IMR-90 (cell line): ENCODE results near the gene NDEL1. TPM values are rescaled to one million over a fixed set of nuclear protein-coding genes. Genes with fewer than 3 reads are reported as not detected.

Source experiments
- ATAC-seq: fragments of 200-7000 bp; cut with Tn5 transposase; 2 replicates; pipeline ENCODE4 v1.9.1; 2020; ENCODE audit warnings: low read depth, mild to moderate bottlenecking, moderate library complexity
- BruUV-seq: library from RNA; stranded (reverse); fragments of 400-500 nt; replicated peaks from 2 replicates; lab custom pipeline; 2021; lab: Mats Ljungman, UMichigan
- CTCF ChIA-PET: fragments of 300-600 bp; formaldehyde crosslinking; extraction: SDS; loops from one replicate; lab custom pipeline; 2021; ENCODE audit warnings: antibody characterized with exemption; lab: Yijun Ruan, JAX
- POLR2A ChIA-PET: fragments of 300-600 bp; sonication (Branson Sonifier 250); formaldehyde crosslinking; loops from one replicate; lab custom pipeline; 2022; ENCODE audit warnings: antibody characterized with exemption; ENCODE audit not compliant: unreplicated experiment; lab: Charles Lee
- DNase-seq: peaks from one replicate; pipeline ENCODE4 v3.0.0; 2013
- H2AFZ ChIP-seq: replicated peaks from 2 replicates; pipeline ENCODE3; 2013; ENCODE audit warnings: low read length, mild to moderate bottlenecking; ENCODE audit not compliant: poor library complexity
- H2AK5ac ChIP-seq: 2 replicates; pipeline ENCODE4 v1.6.1; 2013; ENCODE audit warnings: low read depth, low read length, inconsistent platforms
- H2AK9ac ChIP-seq: replicated peaks from 2 replicates; pipeline ENCODE3; 2013; ENCODE audit warnings: mild to moderate bottlenecking, low read depth, low read length, moderate library complexity; ENCODE audit not compliant: poor library complexity
- H2BK120ac ChIP-seq: 2 replicates; pipeline ENCODE4 v1.6.1; 2013; ENCODE audit warnings: low read depth, low read length, inconsistent platforms
- H2BK15ac ChIP-seq: 3 replicates; pipeline ENCODE4 v1.6.1; 2013; ENCODE audit warnings: low read depth, low read length, inconsistent platforms
- H2BK20ac ChIP-seq: 2 replicates; pipeline ENCODE4 v1.6.1; 2013; ENCODE audit warnings: low read depth, mild to moderate bottlenecking, inconsistent platforms, low read length, moderate library complexity
- H2BK5ac ChIP-seq: 2 replicates; pipeline ENCODE4 v1.6.1; 2013; ENCODE audit warnings: mild to moderate bottlenecking, low read depth, low read length, inconsistent platforms; ENCODE audit not compliant: poor library complexity, severe bottlenecking
- H3K14ac ChIP-seq: replicated peaks from 2 replicates; pipeline ENCODE4 v1.6.1; 2013; ENCODE audit warnings: low read depth, low read length, inconsistent platforms
- H3K18ac ChIP-seq: 2 replicates; pipeline ENCODE4 v1.6.1; 2013; ENCODE audit warnings: low read depth, low read length, control low read depth
- H3K23ac ChIP-seq: 2 replicates; pipeline ENCODE4 v1.6.1; 2013; ENCODE audit warnings: low read depth, low read length, inconsistent platforms
- H3K27ac ChIP-seq: 2 replicates; pipeline ENCODE4 v1.5.1; 2013; ENCODE audit warnings: mild to moderate bottlenecking, control low read depth, low read length; ENCODE audit not compliant: insufficient read depth
- H3K27me3 ChIP-seq: 2 replicates; pipeline ENCODE4 v1.6.1; 2013; ENCODE audit warnings: low read length; ENCODE audit not compliant: control insufficient read depth, insufficient read depth
- H3K36me3 ChIP-seq: 2 replicates; pipeline ENCODE4 v1.6.1; 2013; ENCODE audit warnings: low read length, mixed read lengths; ENCODE audit not compliant: control insufficient read depth, insufficient read depth
- H3K4ac ChIP-seq: 2 replicates; pipeline ENCODE4 v1.6.1; 2013; ENCODE audit warnings: low read depth, low read length, inconsistent platforms
- H3K4me1 ChIP-seq: 2 replicates; pipeline ENCODE4 v1.6.1; 2013; ENCODE audit warnings: low read length, mixed read lengths; ENCODE audit not compliant: control insufficient read depth, insufficient read depth
- H3K4me2 ChIP-seq: 2 replicates; pipeline ENCODE4 v1.6.1; 2013; ENCODE audit warnings: low read depth, mild to moderate bottlenecking, control low read depth, low read length, moderate library complexity
- H3K4me3 ChIP-seq: 2 replicates; pipeline ENCODE4 v1.5.1; 2013; ENCODE audit warnings: low read depth, mild to moderate bottlenecking, control low read depth, low read length, moderate library complexity; ENCODE audit not compliant: insufficient read depth
- H3K56ac ChIP-seq: 2 replicates; pipeline ENCODE4 v1.6.1; 2013; ENCODE audit warnings: low read length, inconsistent platforms; ENCODE audit not compliant: insufficient read depth; ENCODE audit errors: extremely low read depth
- H3K79me1 ChIP-seq, 2 experiments: 2 replicates each; pipeline ENCODE4 v1.6.1; 2013; ENCODE audit warnings: low read length in 2 of 2, inconsistent platforms in 1 of 2, low read depth in 1 of 2
- H3K9ac ChIP-seq: 2 replicates; pipeline ENCODE4 v1.6.1; 2013; ENCODE audit warnings: low read depth, low read length, control low read depth
- H3K9me1 ChIP-seq: 2 replicates; pipeline ENCODE4 v1.6.1; 2013; ENCODE audit warnings: low read length, inconsistent platforms; ENCODE audit not compliant: insufficient read depth
- H3K9me3 ChIP-seq: 2 replicates; pipeline ENCODE4 v1.6.1; 2013; ENCODE audit warnings: low read length; ENCODE audit not compliant: control insufficient read depth, insufficient read depth
- H4K20me1 ChIP-seq: 2 replicates; pipeline ENCODE4 v1.6.1; 2013; ENCODE audit warnings: low read length, inconsistent platforms; ENCODE audit not compliant: insufficient read depth
- H4K5ac ChIP-seq: 2 replicates; pipeline ENCODE4 v1.6.1; 2013; ENCODE audit warnings: mild to moderate bottlenecking, low read depth, low read length, control low read depth
- H4K8ac ChIP-seq, 2 experiments: 2 replicates each; pipeline ENCODE4 v1.6.1; 2013; ENCODE audit warnings: low read depth in 2 of 2, low read length in 2 of 2, control low read depth in 1 of 2, inconsistent platforms in 1 of 2
- H4K91ac ChIP-seq: 2 replicates; pipeline ENCODE4 v1.6.1; 2013; ENCODE audit warnings: low read depth, low read length, inconsistent platforms; ENCODE audit not compliant: insufficient read depth
- BHLHE40 ChIP-seq: fragments of 150-350 bp; IDR thresholded peaks from 2 replicates; pipeline ENCODE4 v1.6.1; 2016; ENCODE audit warnings: mild to moderate bottlenecking, low read depth, low read length
- CEBPB ChIP-seq: IDR thresholded peaks from 2 replicates; pipeline ENCODE4 v1.6.1; 2012; ENCODE audit warnings: low read depth, low read length, improper control_type of control experiment
- CHD1 ChIP-seq: IDR thresholded peaks from 2 replicates; pipeline ENCODE4 v1.6.1; 2012; ENCODE audit warnings: low read depth, low read length, improper control_type of control experiment
- FOS ChIP-seq: fragments of 150-350 bp; IDR thresholded peaks from 2 replicates; pipeline ENCODE4 v1.6.1; 2016; ENCODE audit warnings: low read depth, low read length
- MAFK ChIP-seq: IDR thresholded peaks from 2 replicates; pipeline ENCODE4 v1.6.1; 2012; ENCODE audit warnings: low read depth, low read length, improper control_type of control experiment
- MAZ ChIP-seq: IDR thresholded peaks from 2 replicates; pipeline ENCODE4 v1.6.1; 2012; ENCODE audit warnings: low read depth, mild to moderate bottlenecking, low read length, improper control_type of control experiment, moderate library complexity, borderline replicate concordance
- MXI1 ChIP-seq: IDR thresholded peaks from 2 replicates; pipeline ENCODE4 v1.6.1; 2012; ENCODE audit warnings: low read depth, mild to moderate bottlenecking, low read length, moderate library complexity, borderline replicate concordance
- NFE2L2 ChIP-seq: fragments of 150-350 bp; IDR thresholded peaks from 2 replicates; pipeline ENCODE4 v1.6.1; 2016; ENCODE audit warnings: low read depth, mild to moderate bottlenecking, low read length
- POLR2A ChIP-seq: IDR thresholded peaks from 2 replicates; pipeline ENCODE4 v1.6.1; 2012; ENCODE audit warnings: mild to moderate bottlenecking, low read depth, low read length
- RAD21 ChIP-seq: IDR thresholded peaks from 2 replicates; pipeline ENCODE4 v1.6.1; 2012; ENCODE audit warnings: low read length, improper control_type of control experiment
- RCOR1 ChIP-seq: IDR thresholded peaks from 2 replicates; pipeline ENCODE4 v1.6.1; 2012; ENCODE audit warnings: mild to moderate bottlenecking, low read length, improper control_type of control experiment; ENCODE audit not compliant: insufficient replicate concordance
- RFX5 ChIP-seq: IDR thresholded peaks from 2 replicates; pipeline ENCODE4 v1.8.0; 2012; ENCODE audit warnings: low read depth, mild to moderate bottlenecking, low read length, moderate library complexity
- SMC3 ChIP-seq: fragments of 150-350 bp; IDR thresholded peaks from 2 replicates; pipeline ENCODE4 v1.6.1; 2016; ENCODE audit warnings: low read depth, mild to moderate bottlenecking, antibody characterized with exemption, low read length, moderate library complexity
- USF2 ChIP-seq: fragments of 150-350 bp; IDR thresholded peaks from 2 replicates; pipeline ENCODE4 v1.6.1; 2017; ENCODE audit warnings: mild to moderate bottlenecking, antibody characterized with exemption, low read length, low read depth
- WGBS, 2 experiments: methylation state at CpG; one replicate each; pipeline versions ENCODE4 v1.1.5 to v1.1.7; 2013; ENCODE audit warnings: missing lambda C conversion rate in 2 of 2; ENCODE audit not compliant: insufficient read length in 1 of 2; ENCODE audit errors: extremely low coverage in 2 of 2; 5-methylcytosine and 5-hydroxymethylcytosine counted together
- dilution Hi-C: fragments of 300-500 bp; cut with HindIII; formaldehyde crosslinking; loops from one replicate; pipeline ENCODE4 v1.14.3; 2018; ENCODE audit warnings: low sequenced_read_pairs; ENCODE audit not compliant: unreplicated experiment
- in situ Hi-C: fragments of 300-500 bp; cut with MboI; formaldehyde crosslinking; loops from 3 replicates; pipeline ENCODE4 v1.14.3; 2019; ENCODE audit warnings: low sequenced_read_pairs, inconsistent platforms, mixed read lengths
- intact Hi-C: fragments of 100-400 bp; cut with micrococcal nuclease; formaldehyde crosslinking; loops from 2 replicates; pipeline ENCODE4 v1.10.0; 2022
- polyA plus RNA-seq, 3 experiments: library from polyadenylated mRNA; depleted of rRNA; stranded (reverse); fragments of >200 nt; gene quantifications; 2 replicates each; pipeline ENCODE4 v1.2.3, GENCODE V29; 2012; ENCODE audit warnings: low replicate concordance in 1 of 3
- total RNA-seq: library from RNA; depleted of rRNA; stranded (reverse); fragments of >200 nt; gene quantifications from 2 replicates; pipeline ENCODE4 v1.2.3, GENCODE V29; 2012
- TF ChIP-seq, protein P1 (sequence below): conservative IDR thresholded peaks from 2 replicates; pipeline ENCODE4 v1.5.1; 2012; ENCODE audit warnings: mild to moderate bottlenecking, low read depth, low read length, improper control_type of control experiment
- TF ChIP-seq, protein P2 (sequence below): fragments of 150-350 bp; IDR thresholded peaks from 2 replicates; pipeline ENCODE4 v1.6.1; 2016; ENCODE audit warnings: low read depth, mild to moderate bottlenecking, low read length, moderate library complexity, borderline replicate concordance

The NDEL1 gene
- total and polyA plus RNA-seq, 2 of the 4 experiments (the other 2 are of a cell fraction) = 28.9 to 95.6 TPM

- ATAC-seq (peak; percentile 98), DNase-seq (peak; percentile 98)
- CTCF ChIA-PET = no interaction called here
- Histone ChIP-seq H3K4me1 (peaks cover 2% of the 10 kb centered on the region; the same call in 1 of the 2 replicates), H4K5ac (no peak overlapping the region), H3K79me1 (peaks cover 0 to 17% of the 10 kb centered on the region in 2 experiments; a peak in 3 of 4 replicates), H4K8ac (no peak overlapping the region), H3K23ac (no peak overlapping the region), H2BK5ac (peak overlapping the region; percentile 69), H2AFZ (peak overlapping the region; percentile 77), H3K4ac (no peak overlapping the region), H2BK120ac (no peak overlapping the region), H4K91ac (no peak overlapping the region), H3K14ac (no peak overlapping the region), H2BK15ac (no peak overlapping the region), H3K27me3 (no peaks in the 10 kb centered on the region), H2BK20ac (no peak overlapping the region), H3K9me3 (no peaks in the 10 kb centered on the region), H3K9ac (no peak overlapping the region), H3K9me1 (peaks cover 7% of the 10 kb centered on the region), H4K20me1 (0 out of 2 replicates have a peak, but pooled peaks cover 5% of the 10 kb centered on the region), H2AK9ac (no peak overlapping the region), H3K56ac (no peak overlapping the region), H3K4me2 (no peak overlapping the region), H3K27ac (peak overlapping the region; percentile 3; the same call in 1 of the 2 replicates), H3K4me3 (no peak overlapping the region), H3K36me3 (peaks cover 57% of the 10 kb centered on the region), H2AK5ac (no peak overlapping the region), H3K18ac (no peak overlapping the region)
- in situ Hi-C loops (no loop called here), intact Hi-C loops (loop anchor here (1.0 to 5.0 kb wide), 2 partner anchors 47 to 141 kb away; partner anchors contain the start of gene MYH10), dilution Hi-C loops (no loop called here)
- POLR2A ChIA-PET = no interaction called here
- no CpG with 5 or more reads among the region's 4 CpGs for WGBS, 2 experiments
- no TSS peak for BruUV-seq
- no peak; the same call in 1 of the 2 replicates for TF ChIP-seq NFE2L2
- peak; percentile 81 for TF ChIP-seq USF2
- TF ChIP-seq MXI1 = peak; percentile 85
- TF ChIP-seq CEBPB = no peak
- TF ChIP-seq MAZ = peak; percentile 27; the same call in 1 of the 2 replicates
- TF ChIP-seq RCOR1 = no peak
- TF ChIP-seq SMC3 = peak; percentile 30
- TF ChIP-seq CHD1 = no peak
- TF ChIP-seq FOS = no peak
- TF ChIP-seq, protein P1, sequence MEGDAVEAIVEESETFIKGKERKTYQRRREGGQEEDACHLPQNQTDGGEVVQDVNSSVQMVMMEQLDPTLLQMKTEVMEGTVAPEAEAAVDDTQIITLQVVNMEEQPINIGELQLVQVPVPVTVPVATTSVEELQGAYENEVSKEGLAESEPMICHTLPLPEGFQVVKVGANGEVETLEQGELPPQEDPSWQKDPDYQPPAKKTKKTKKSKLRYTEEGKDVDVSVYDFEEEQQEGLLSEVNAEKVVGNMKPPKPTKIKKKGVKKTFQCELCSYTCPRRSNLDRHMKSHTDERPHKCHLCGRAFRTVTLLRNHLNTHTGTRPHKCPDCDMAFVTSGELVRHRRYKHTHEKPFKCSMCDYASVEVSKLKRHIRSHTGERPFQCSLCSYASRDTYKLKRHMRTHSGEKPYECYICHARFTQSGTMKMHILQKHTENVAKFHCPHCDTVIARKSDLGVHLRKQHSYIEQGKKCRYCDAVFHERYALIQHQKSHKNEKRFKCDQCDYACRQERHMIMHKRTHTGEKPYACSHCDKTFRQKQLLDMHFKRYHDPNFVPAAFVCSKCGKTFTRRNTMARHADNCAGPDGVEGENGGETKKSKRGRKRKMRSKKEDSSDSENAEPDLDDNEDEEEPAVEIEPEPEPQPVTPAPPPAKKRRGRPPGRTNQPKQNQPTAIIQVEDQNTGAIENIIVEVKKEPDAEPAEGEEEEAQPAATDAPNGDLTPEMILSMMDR = 0 out of 2 replicates have a peak, but pooled peaks have one; percentile 16
- no peak for TF ChIP-seq POLR2A
- TF ChIP-seq, protein P2, sequence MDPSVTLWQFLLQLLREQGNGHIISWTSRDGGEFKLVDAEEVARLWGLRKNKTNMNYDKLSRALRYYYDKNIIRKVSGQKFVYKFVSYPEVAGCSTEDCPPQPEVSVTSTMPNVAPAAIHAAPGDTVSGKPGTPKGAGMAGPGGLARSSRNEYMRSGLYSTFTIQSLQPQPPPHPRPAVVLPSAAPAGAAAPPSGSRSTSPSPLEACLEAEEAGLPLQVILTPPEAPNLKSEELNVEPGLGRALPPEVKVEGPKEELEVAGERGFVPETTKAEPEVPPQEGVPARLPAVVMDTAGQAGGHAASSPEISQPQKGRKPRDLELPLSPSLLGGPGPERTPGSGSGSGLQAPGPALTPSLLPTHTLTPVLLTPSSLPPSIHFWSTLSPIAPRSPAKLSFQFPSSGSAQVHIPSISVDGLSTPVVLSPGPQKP = no peak
- TF ChIP-seq MAFK = no peak
- no peak for TF ChIP-seq RFX5
- TF ChIP-seq BHLHE40 = peak; percentile 74
- TF ChIP-seq RAD21 = peak; percentile 31; the same call in 1 of the 2 replicates
Measured at GRCh38 chr17:8488901-8489300, 53.2 kb downstream of the NDEL1 start.
